HL-60 (cell line): ENCODE measurements around the gene CNGA1.

ENCODE experiments used
- CTCF ChIP-seq: IDR thresholded peaks from one replicate; pipeline ENCODE4 v1.5.1; 2011; ENCODE audit warnings: low read length, control low read depth, inconsistent platforms; ENCODE audit not compliant: insufficient read depth
- GABPA ChIP-seq: IDR thresholded peaks from 2 replicates; pipeline ENCODE4 v1.6.1; 2012; ENCODE audit warnings: low read depth
- POLR2AphosphoS5 ChIP-seq: IDR thresholded peaks from 2 replicates; pipeline ENCODE4 v1.6.1; 2012; ENCODE audit warnings: low read depth
- SPI1 ChIP-seq: IDR thresholded peaks from 2 replicates; pipeline ENCODE4 v1.6.1; 2012; ENCODE audit warnings: low read depth, mild to moderate bottlenecking, borderline replicate concordance
- TF ChIP-seq, protein P1 (sequence below): IDR thresholded peaks from 2 replicates; pipeline ENCODE4 v1.6.1; 2012; ENCODE audit warnings: low read depth; ENCODE audit not compliant: insufficient replicate concordance

GRCh38 chr4:47930971-47931804 is 85.3 kb downstream of the CNGA1 start:
- TF ChIP-seq CTCF, result no peak
- no peak for TF ChIP-seq GABPA
- TF ChIP-seq, protein P1, sequence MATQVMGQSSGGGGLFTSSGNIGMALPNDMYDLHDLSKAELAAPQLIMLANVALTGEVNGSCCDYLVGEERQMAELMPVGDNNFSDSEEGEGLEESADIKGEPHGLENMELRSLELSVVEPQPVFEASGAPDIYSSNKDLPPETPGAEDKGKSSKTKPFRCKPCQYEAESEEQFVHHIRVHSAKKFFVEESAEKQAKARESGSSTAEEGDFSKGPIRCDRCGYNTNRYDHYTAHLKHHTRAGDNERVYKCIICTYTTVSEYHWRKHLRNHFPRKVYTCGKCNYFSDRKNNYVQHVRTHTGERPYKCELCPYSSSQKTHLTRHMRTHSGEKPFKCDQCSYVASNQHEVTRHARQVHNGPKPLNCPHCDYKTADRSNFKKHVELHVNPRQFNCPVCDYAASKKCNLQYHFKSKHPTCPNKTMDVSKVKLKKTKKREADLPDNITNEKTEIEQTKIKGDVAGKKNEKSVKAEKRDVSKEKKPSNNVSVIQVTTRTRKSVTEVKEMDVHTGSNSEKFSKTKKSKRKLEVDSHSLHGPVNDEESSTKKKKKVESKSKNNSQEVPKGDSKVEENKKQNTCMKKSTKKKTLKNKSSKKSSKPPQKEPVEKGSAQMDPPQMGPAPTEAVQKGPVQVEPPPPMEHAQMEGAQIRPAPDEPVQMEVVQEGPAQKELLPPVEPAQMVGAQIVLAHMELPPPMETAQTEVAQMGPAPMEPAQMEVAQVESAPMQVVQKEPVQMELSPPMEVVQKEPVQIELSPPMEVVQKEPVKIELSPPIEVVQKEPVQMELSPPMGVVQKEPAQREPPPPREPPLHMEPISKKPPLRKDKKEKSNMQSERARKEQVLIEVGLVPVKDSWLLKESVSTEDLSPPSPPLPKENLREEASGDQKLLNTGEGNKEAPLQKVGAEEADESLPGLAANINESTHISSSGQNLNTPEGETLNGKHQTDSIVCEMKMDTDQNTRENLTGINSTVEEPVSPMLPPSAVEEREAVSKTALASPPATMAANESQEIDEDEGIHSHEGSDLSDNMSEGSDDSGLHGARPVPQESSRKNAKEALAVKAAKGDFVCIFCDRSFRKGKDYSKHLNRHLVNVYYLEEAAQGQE, result no peak
- TF ChIP-seq SPI1, result no peak
- no peak for TF ChIP-seq POLR2AphosphoS5
